Neural progenitor cell (in vitro differentiated cells): ENCODE data around the gene RABAC1. TPM values are rescaled to one million over a fixed set of nuclear protein-coding genes. Genes with fewer than 3 reads are reported as not detected.
A peak's percentile ranks its signal among the peaks of the same experiment; 100 is the strongest.

Source experiments
- DNase-seq: peaks from one replicate; pipeline ENCODE4 v3.0.0-alpha.2; 2016; ENCODE audit warnings: low spot score
- H2AFZ ChIP-seq: fragments of 200-600 bp; sonication (generic); replicated peaks from 2 replicates; pipeline ENCODE4 v1.6.1; 2016; ENCODE audit warnings: antibody characterized with exemption
- H3F3A ChIP-seq: fragments of 200-600 bp; sonication (generic); 2 replicates; pipeline ENCODE4 v1.6.1; 2016; ENCODE audit warnings: antibody characterized with exemption, low read depth
- H3K27ac ChIP-seq: fragments of 200-600 bp; sonication (generic); 2 replicates; pipeline ENCODE4 v1.5.1; 2016; ENCODE audit warnings: mild to moderate bottlenecking
- H3K27me3 ChIP-seq: fragments of 200-600 bp; sonication (generic); 2 replicates; pipeline ENCODE4 v1.6.1; 2016; ENCODE audit warnings: mild to moderate bottlenecking, moderate library complexity
- H3K36me3 ChIP-seq: fragments of 200-600 bp; sonication (generic); 2 replicates; pipeline ENCODE4 v1.5.1; 2016
- H3K4me1 ChIP-seq: fragments of 200-600 bp; sonication (generic); 2 replicates; pipeline ENCODE4 v1.6.1; 2016; ENCODE audit warnings: mixed run types
- H3K4me2 ChIP-seq: fragments of 200-600 bp; sonication (generic); 2 replicates; pipeline ENCODE4 v1.6.1; 2016
- H3K4me3 ChIP-seq: fragments of 200-600 bp; sonication (generic); 2 replicates; pipeline ENCODE4 v1.5.1; 2016
- H3K79me2 ChIP-seq: fragments of 200-600 bp; sonication (generic); 2 replicates; pipeline ENCODE4 v1.6.1; 2016; ENCODE audit warnings: low read depth
- H3K9ac ChIP-seq: fragments of 200-600 bp; sonication (generic); 2 replicates; pipeline ENCODE4 v1.6.1; 2016
- H3K9me3 ChIP-seq: fragments of 200-600 bp; sonication (generic); 2 replicates; pipeline ENCODE4 v1.5.1; 2016; ENCODE audit warnings: low read depth
- H4K20me1 ChIP-seq: fragments of 200-600 bp; sonication (generic); 2 replicates; pipeline ENCODE4 v1.6.1; 2016; ENCODE audit warnings: low read depth
- H3K27ac Mint-ChIP-seq: 3 replicates; pipeline ENCODE4 v1.8.0; 2021; ENCODE audit warnings: mixed read lengths
- H3K27me3 Mint-ChIP-seq: 2 replicates; pipeline ENCODE4 v1.8.0; 2022; ENCODE audit warnings: low read depth, mild to moderate bottlenecking, inconsistent platforms, moderate library complexity, mixed read lengths; ENCODE audit not compliant: insufficient read depth
- H3K36me3 Mint-ChIP-seq: 3 replicates; pipeline ENCODE4 v1.8.0; 2021; ENCODE audit warnings: mixed read lengths
- H3K4me1 Mint-ChIP-seq: 3 replicates; pipeline ENCODE4 v1.8.0; 2021; ENCODE audit warnings: mixed read lengths
- H3K4me3 Mint-ChIP-seq: 3 replicates; pipeline ENCODE4 v1.8.0; 2021; ENCODE audit warnings: mild to moderate bottlenecking, moderate library complexity, mixed read lengths
- H3K9me3 Mint-ChIP-seq: 3 replicates; pipeline ENCODE4 v1.8.0; 2020; ENCODE audit warnings: mixed read lengths
- EZH2 ChIP-seq: fragments of 200-600 bp; sonication (generic); IDR thresholded peaks from 2 replicates; pipeline ENCODE4 v1.6.1; 2017; ENCODE audit warnings: antibody characterized with exemption, mild to moderate bottlenecking, moderate library complexity
- EZH2phosphoT487 ChIP-seq: fragments of 200-600 bp; sonication (generic); IDR thresholded peaks from 2 replicates; pipeline ENCODE4 v1.6.1; 2017; ENCODE audit warnings: antibody characterized with exemption
- total RNA-seq: library from RNA; depleted of rRNA; stranded (reverse); fragments of >200 nt; gene quantifications from 2 replicates; pipeline ENCODE4 v1.2.3, GENCODE V29; 2015; ENCODE audit warnings: low replicate concordance
- TF ChIP-seq, protein P1 (sequence below): fragments of 200-600 bp; sonication (generic); IDR thresholded peaks from 2 replicates; pipeline ENCODE4 v1.5.1; 2017; ENCODE audit warnings: antibody characterized with exemption, mild to moderate bottlenecking

RABAC1 gene
- total RNA-seq, 1 donor from 2014 or later = 33.1 TPM

DNA sequence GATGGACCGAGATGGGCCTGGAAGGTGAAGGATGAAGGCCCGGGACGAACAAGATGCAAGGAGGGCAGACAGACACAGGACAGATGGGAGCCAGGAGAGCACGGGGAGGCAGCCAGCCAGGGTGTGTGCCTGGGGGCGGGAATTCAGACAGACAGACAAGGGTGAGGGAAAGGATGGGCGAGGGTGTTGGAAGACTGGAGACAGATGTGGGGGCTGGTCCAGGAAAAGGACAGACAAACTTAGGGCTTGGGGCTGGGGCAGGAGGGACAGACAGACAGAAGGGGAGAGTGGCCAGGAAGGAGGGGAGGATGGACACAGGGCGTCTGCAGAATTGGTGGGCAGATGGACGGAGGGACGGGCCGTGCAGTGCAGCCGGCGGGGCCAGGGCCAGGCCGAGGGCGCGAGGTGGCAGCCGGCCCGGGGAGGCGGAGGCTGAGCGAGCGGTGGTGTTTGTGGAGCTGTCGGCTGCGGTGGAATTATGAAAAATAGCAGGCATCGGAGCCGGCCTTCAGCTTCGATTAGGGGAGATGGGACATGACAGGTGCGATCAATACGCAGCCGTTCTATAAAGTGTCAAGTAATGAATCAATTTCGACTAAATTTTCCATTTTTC lies 26.3 kb downstream of the RABAC1 start:
- H3K27ac Mint-ChIP-seq = no peak overlapping the region
- H3K27ac ChIP-seq = no peak overlapping the region
- peaks cover 20% of the 10 kb centered on the region for H3F3A ChIP-seq
- no peaks in the 10 kb centered on the region for H3K79me2 ChIP-seq
- TF ChIP-seq EZH2phosphoT487 = no peak
- TF ChIP-seq EZH2 = peak; percentile 71
- TF ChIP-seq, protein P1, sequence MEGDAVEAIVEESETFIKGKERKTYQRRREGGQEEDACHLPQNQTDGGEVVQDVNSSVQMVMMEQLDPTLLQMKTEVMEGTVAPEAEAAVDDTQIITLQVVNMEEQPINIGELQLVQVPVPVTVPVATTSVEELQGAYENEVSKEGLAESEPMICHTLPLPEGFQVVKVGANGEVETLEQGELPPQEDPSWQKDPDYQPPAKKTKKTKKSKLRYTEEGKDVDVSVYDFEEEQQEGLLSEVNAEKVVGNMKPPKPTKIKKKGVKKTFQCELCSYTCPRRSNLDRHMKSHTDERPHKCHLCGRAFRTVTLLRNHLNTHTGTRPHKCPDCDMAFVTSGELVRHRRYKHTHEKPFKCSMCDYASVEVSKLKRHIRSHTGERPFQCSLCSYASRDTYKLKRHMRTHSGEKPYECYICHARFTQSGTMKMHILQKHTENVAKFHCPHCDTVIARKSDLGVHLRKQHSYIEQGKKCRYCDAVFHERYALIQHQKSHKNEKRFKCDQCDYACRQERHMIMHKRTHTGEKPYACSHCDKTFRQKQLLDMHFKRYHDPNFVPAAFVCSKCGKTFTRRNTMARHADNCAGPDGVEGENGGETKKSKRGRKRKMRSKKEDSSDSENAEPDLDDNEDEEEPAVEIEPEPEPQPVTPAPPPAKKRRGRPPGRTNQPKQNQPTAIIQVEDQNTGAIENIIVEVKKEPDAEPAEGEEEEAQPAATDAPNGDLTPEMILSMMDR = no peak
- no peak overlapping the region for H2AFZ ChIP-seq
- no peak overlapping the region for H3K4me3 Mint-ChIP-seq
- H3K36me3 Mint-ChIP-seq = no peaks in the 10 kb centered on the region
- H3K27me3 Mint-ChIP-seq = peaks cover 74% of the 10 kb centered on the region
- no peaks in the 10 kb centered on the region for H3K36me3 ChIP-seq
- H3K4me1 Mint-ChIP-seq = peaks cover 17% of the 10 kb centered on the region
- H3K4me2 ChIP-seq = no peak overlapping the region
- H4K20me1 ChIP-seq = peaks cover 34% of the 10 kb centered on the region
- DNase-seq = no peak
- H3K9ac ChIP-seq = no peak overlapping the region
- no peaks in the 10 kb centered on the region for H3K9me3 Mint-ChIP-seq
- no peaks in the 10 kb centered on the region for H3K9me3 ChIP-seq
- H3K4me1 ChIP-seq = peaks cover 5% of the 10 kb centered on the region
- H3K27me3 ChIP-seq = peaks cover 100% of the 10 kb centered on the region
- no peak overlapping the region for H3K4me3 ChIP-seq

DNA sequence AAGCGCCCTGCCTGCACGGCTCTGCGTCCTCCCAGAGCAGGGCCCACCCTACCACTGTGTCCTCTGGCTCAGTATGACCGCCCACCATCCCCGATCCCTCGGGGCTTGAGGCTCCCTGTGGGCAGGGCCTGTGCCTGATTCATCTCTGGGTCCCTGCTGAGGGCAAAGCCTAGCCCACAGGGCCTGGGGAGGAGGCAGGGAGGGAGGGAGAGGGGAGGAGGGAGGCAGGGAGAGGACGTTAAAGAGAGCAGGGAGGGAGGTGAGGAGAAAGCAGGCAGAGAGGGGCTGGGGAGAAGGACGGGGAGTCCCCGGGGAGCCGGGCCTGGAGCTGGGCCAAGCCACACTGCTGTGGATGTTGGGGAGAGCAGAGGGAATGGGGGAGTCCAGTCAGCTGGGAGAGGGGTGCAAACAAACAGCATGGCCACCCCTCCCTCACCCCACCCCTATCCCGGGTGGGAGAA lies 26.8 kb downstream of the RABAC1 start:
- TF ChIP-seq EZH2 (peak; percentile 24), EZH2phosphoT487 (peak; percentile 19)
- TF ChIP-seq, protein P1 = no peak
- Mint-ChIP-seq H3K27me3 (peaks cover 72% of the 10 kb centered on the region), H3K4me3 (no peak overlapping the region), H3K36me3 (no peaks in the 10 kb centered on the region), H3K27ac (no peak overlapping the region), H3K4me1 (peaks cover 14% of the 10 kb centered on the region), H3K9me3 (no peaks in the 10 kb centered on the region)
- Histone ChIP-seq H3K36me3 (no peaks in the 10 kb centered on the region), H3K27ac (no peak overlapping the region), H3K4me2 (no peak overlapping the region), H3K79me2 (no peaks in the 10 kb centered on the region), H3K4me1 (peaks cover 5% of the 10 kb centered on the region), H3K27me3 (peaks cover 100% of the 10 kb centered on the region), H3K9ac (no peak overlapping the region), H3K9me3 (no peaks in the 10 kb centered on the region), H3K4me3 (no peak overlapping the region), H2AFZ (no peak overlapping the region), H4K20me1 (peaks cover 38% of the 10 kb centered on the region), H3F3A (peaks cover 20% of the 10 kb centered on the region)
- DNase-seq = no peak

DNA sequence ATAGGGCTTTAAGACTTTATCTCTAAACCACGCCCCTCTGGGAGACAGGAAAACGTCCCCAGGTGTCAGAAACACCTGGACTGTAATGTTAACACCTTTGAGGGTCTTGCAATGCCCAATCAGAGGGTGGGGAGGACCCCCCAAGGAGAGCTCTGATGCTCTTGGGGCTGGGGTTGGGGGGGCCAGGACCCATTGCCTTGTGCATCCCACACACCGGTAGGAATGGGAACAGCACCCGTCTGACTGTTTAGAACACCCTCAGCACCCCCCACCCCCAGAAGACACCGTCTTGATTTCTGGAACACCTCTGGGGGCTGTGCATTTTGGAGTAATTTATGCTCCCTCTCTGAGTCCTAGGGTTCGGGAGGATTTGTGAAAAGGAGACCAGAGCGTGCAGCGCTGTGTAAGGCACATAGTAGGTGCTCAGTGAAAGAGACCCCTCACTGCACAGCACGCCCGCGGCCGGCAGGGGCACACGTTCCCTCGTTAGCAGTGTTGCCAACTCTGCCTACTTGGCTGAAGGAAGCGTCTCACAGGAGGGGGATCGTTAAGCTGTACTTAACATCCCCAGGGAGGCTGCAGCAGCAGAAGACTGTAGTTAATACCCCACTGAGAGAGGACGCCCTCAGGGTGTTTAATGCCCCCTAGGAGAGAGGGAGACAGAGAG lies 28.1 kb downstream of the RABAC1 start:
- DNase-seq = peak; percentile 51
- Histone ChIP-seq H3K9me3 (no peaks in the 10 kb centered on the region), H4K20me1 (peaks cover 44% of the 10 kb centered on the region), H3K36me3 (no peaks in the 10 kb centered on the region), H3K27ac (no peak overlapping the region), H3K4me1 (peaks cover 5% of the 10 kb centered on the region), H3K79me2 (no peaks in the 10 kb centered on the region), H3K9ac (no peak overlapping the region), H2AFZ (no peak overlapping the region), H3K4me2 (no peak overlapping the region), H3F3A (peaks cover 26% of the 10 kb centered on the region), H3K27me3 (peaks cover 100% of the 10 kb centered on the region), H3K4me3 (no peak overlapping the region)
- Mint-ChIP-seq H3K27me3 (peaks cover 63% of the 10 kb centered on the region), H3K4me3 (no peak overlapping the region), H3K9me3 (no peaks in the 10 kb centered on the region), H3K4me1 (peaks cover 9% of the 10 kb centered on the region), H3K36me3 (no peaks in the 10 kb centered on the region), H3K27ac (peak overlapping the region; percentile 30)
- no peak for TF ChIP-seq EZH2phosphoT487
- TF ChIP-seq, protein P1 = peak; percentile 49
- no peak for TF ChIP-seq EZH2
